GM12878 (cell line): ENCODE measurements around the gene YWHAH. TPM values are rescaled to one million over a fixed set of nuclear protein-coding genes. Genes with fewer than 3 reads are reported as not detected.

Experiments
- ATAC-seq: fragments of 200-7000 bp; cut with Tn5 transposase; 3 replicates; pipeline ENCODE4 v1.9.1; 2020; ENCODE audit warnings: mild to moderate bottlenecking, moderate library complexity
- BruUV-seq: library from RNA; stranded (reverse); fragments of 400-500 nt; replicated peaks from 2 replicates; lab custom pipeline; 2021; lab: Mats Ljungman, UMichigan
- CTCF ChIA-PET: fragments of 300-600 bp; sonication (Branson Sonifier 250); formaldehyde crosslinking; extraction: SDS; loops from one replicate; lab custom pipeline; 2021; ENCODE audit warnings: inconsistent platforms; lab: Yijun Ruan, JAX
- POLR2A ChIA-PET: fragments of 350-600 bp; formaldehyde crosslinking; extraction: SDS; loops from one replicate; lab custom pipeline; 2021; ENCODE audit warnings: inconsistent platforms; lab: Charles Lee
- RAD21 ChIA-PET: fragments of 300-600 bp; sonication (Branson Sonifier 250); formaldehyde crosslinking; loops from one replicate; lab custom pipeline; 2023; ENCODE audit warnings: antibody characterized with exemption; ENCODE audit not compliant: unreplicated experiment; lab: Charles Lee
- SMC1A ChIA-PET: fragments of 300-600 bp; sonication (Branson Sonifier 250); formaldehyde crosslinking; loops from one replicate; lab custom pipeline; 2023; ENCODE audit not compliant: unreplicated experiment, uncharacterized antibody; lab: Charles Lee
- DNase-seq: peaks from one replicate; pipeline ENCODE4 v3.0.0-alpha.2; 2011; ENCODE audit warnings: low read depth, low spot score
- FAIRE-seq: peaks from 3 replicates; lab custom pipeline; 2011; peaks lifted over from hg19 to GRCh38; lab: Jason Lieb, UNC
- H2AFZ ChIP-seq: 2 replicates; pipeline ENCODE4 v1.6.0; 2011; ENCODE audit warnings: low read depth, low read length, control low read depth; ENCODE audit not compliant: control insufficient read depth
- H3K27ac ChIP-seq: 2 replicates; pipeline ENCODE4 v1.5.1; 2011; ENCODE audit warnings: control low read depth; ENCODE audit not compliant: control insufficient read depth, insufficient read depth
- H3K27me3 ChIP-seq, 2 experiments: replicated peaks in 1 of 2; 2 replicates each; pipeline versions ENCODE4 v1.6.0 to v1.6.1; 2011; ENCODE audit warnings: low read length in 1 of 2; ENCODE audit not compliant: control insufficient read depth in 2 of 2, insufficient read depth in 2 of 2
- H3K36me3 ChIP-seq, 2 experiments: 2 replicates each; pipeline ENCODE4 v1.5.1; 2011; ENCODE audit warnings: low read length in 1 of 2; ENCODE audit not compliant: control insufficient read depth in 2 of 2, insufficient read depth in 2 of 2
- H3K4me1 ChIP-seq: 2 replicates; pipeline ENCODE4 v1.6.1; 2011; ENCODE audit warnings: mild to moderate bottlenecking, low read length, moderate library complexity, mixed read lengths; ENCODE audit not compliant: control insufficient read depth, insufficient read depth
- H3K4me2 ChIP-seq: 2 replicates; pipeline ENCODE4 v1.6.0; 2011; ENCODE audit warnings: control low read depth; ENCODE audit not compliant: control insufficient read depth, insufficient read depth
- H3K4me3 ChIP-seq: fragments of 200-600 bp; sonication (generic); 2 replicates; pipeline ENCODE4 v1.5.1; 2016
- H3K79me2 ChIP-seq: 2 replicates; pipeline ENCODE4 v1.6.0; 2011; ENCODE audit warnings: low read length; ENCODE audit not compliant: control insufficient read depth, insufficient read depth
- H3K9ac ChIP-seq: 2 replicates; pipeline ENCODE4 v1.8.0; 2011; ENCODE audit warnings: low read length, control low read depth, mixed read lengths; ENCODE audit not compliant: control insufficient read depth, insufficient read depth
- H3K9me3 ChIP-seq: replicated peaks from 3 replicates; pipeline ENCODE4 v1.5.1; 2011; ENCODE audit warnings: mild to moderate bottlenecking, low read length; ENCODE audit not compliant: control insufficient read depth, insufficient read depth
- H4K20me1 ChIP-seq: 2 replicates; pipeline ENCODE4 v1.6.0; 2011; ENCODE audit not compliant: control insufficient read depth, insufficient read depth
- BACH1 ChIP-seq: fragments of 450-650 bp; IDR thresholded peaks from 2 replicates; pipeline ENCODE4 v1.6.1; 2017; ENCODE audit warnings: mild to moderate bottlenecking, borderline replicate concordance
- CREM ChIP-seq: IDR thresholded peaks from 2 replicates; pipeline ENCODE4 v1.6.1; 2014; ENCODE audit warnings: antibody characterized with exemption, low read depth
- EED ChIP-seq: sonication (generic); IDR thresholded peaks from 2 replicates; pipeline ENCODE4 v1.6.1; 2016; ENCODE audit warnings: antibody characterized with exemption, low read depth
- GABPA ChIP-seq: IDR thresholded peaks from 2 replicates; pipeline ENCODE4 v1.6.1; 2014; ENCODE audit warnings: antibody characterized with exemption, low read depth, mild to moderate bottlenecking, inconsistent platforms
- GATAD2B ChIP-seq: fragments of 450-650 bp; conservative IDR thresholded peaks from 2 replicates; pipeline ENCODE4 v1.6.1; 2017; ENCODE audit warnings: low read depth, mild to moderate bottlenecking, moderate library complexity
- HSF1 ChIP-seq: fragments of 150-350 bp; IDR thresholded peaks from 2 replicates; pipeline ENCODE4 v1.6.1; 2014; ENCODE audit warnings: mild to moderate bottlenecking, low read depth, low read length
- IRF5 ChIP-seq: fragments of 450-650 bp; IDR thresholded peaks from 2 replicates; pipeline ENCODE4 v1.6.1; 2017; ENCODE audit warnings: borderline replicate concordance
- JUNB ChIP-seq: IDR thresholded peaks from 2 replicates; pipeline ENCODE4 v1.6.1; 2016; ENCODE audit warnings: antibody characterized with exemption, mild to moderate bottlenecking
- MEF2B ChIP-seq: fragments of 450-650 bp; IDR thresholded peaks from 2 replicates; pipeline ENCODE4 v1.6.1; 2018; ENCODE audit warnings: mild to moderate bottlenecking, moderate library complexity; ENCODE audit not compliant: partially characterized antibody, poor library complexity, severe bottlenecking
- NFXL1 ChIP-seq: fragments of 450-650 bp; IDR thresholded peaks from 2 replicates; pipeline ENCODE4 v1.6.1; 2017; ENCODE audit warnings: antibody characterized with exemption, mild to moderate bottlenecking, borderline replicate concordance
- NFYA ChIP-seq: IDR thresholded peaks from 2 replicates; pipeline ENCODE4 v1.6.1; 2011; ENCODE audit warnings: low read depth, mild to moderate bottlenecking, low read length, improper control_type of control experiment, borderline replicate concordance
- PAX5 ChIP-seq: IDR thresholded peaks from 2 replicates; pipeline ENCODE4 v1.6.1; 2011; ENCODE audit warnings: low read depth, low read length, borderline replicate concordance
- PAX8 ChIP-seq: fragments of 450-650 bp; IDR thresholded peaks from 2 replicates; pipeline ENCODE4 v1.6.1; 2017; ENCODE audit warnings: mild to moderate bottlenecking, moderate library complexity
- SIN3A ChIP-seq: IDR thresholded peaks from 2 replicates; pipeline ENCODE4 v1.6.1; 2012; ENCODE audit warnings: low read depth, low read length, improper control_type of control experiment
- SP1 ChIP-seq: IDR thresholded peaks from one replicate; pipeline ENCODE4 v1.6.1; 2011; ENCODE audit warnings: low read depth, low read length
- SREBF2 ChIP-seq: IDR thresholded peaks from 2 replicates; pipeline ENCODE4 v1.6.1; 2012; ENCODE audit warnings: mild to moderate bottlenecking, low read length
- STAT1 ChIP-seq: fragments of 450-650 bp; conservative IDR thresholded peaks from 2 replicates; pipeline ENCODE4 v1.6.1; 2014; ENCODE audit warnings: antibody characterized with exemption, mild to moderate bottlenecking
- SUZ12 ChIP-seq: fragments of 200-600 bp; sonication (generic); IDR thresholded peaks from one replicate; pipeline ENCODE4 v1.6.1; 2018; ENCODE audit warnings: antibody characterized with exemption, mild to moderate bottlenecking; ENCODE audit not compliant: unreplicated experiment
- ZZZ3 ChIP-seq: IDR thresholded peaks from 2 replicates; pipeline ENCODE4 v1.6.1; 2011; ENCODE audit warnings: low read depth; ENCODE audit not compliant: control insufficient read depth, insufficient read length
- WGBS: methylation state at CpG from one replicate; pipeline ENCODE4 v1.1.6; 2016; ENCODE audit warnings: low lambda C conversion rate; ENCODE audit not compliant: insufficient replicate concordance, insufficient coverage; ENCODE audit errors: missing lambda C conversion rate; 5-methylcytosine and 5-hydroxymethylcytosine counted together
- in situ Hi-C: fragments of 300-500 bp; cut with MboI; formaldehyde crosslinking; loops from 9 replicates; pipeline ENCODE4 v1.14.3; 2018; ENCODE audit warnings: mixed read lengths
- intact Hi-C: fragments of 100-400 bp; cut with micrococcal nuclease; formaldehyde crosslinking; loops from one replicate; pipeline ENCODE4 v1.14.2; 2022; ENCODE audit not compliant: unreplicated experiment
- polyA plus RNA-seq, 11 experiments: library from polyadenylated mRNA; depleted of rRNA in 4 of 11; unstranded in 6 of 11; stranded (reverse) in 5 of 11; fragments of >200 nt; fragmentation: Nextera tagmentation in 4 of 11; fragmentation: Illumina TruSeq in 1 of 11; extraction: Ambion mirVana in 4 of 11; extraction: Trizol in 1 of 11; gene quantifications; 1 replicate in 1 of 11; 2 replicates in 10 of 11; pipeline versions ENCODE4 v1.2.1 to v1.2.3, GENCODE V29; 2011 to 2016; ENCODE audit warnings: inconsistent platforms in 2 of 11, missing spikeins in 2 of 11, low read depth in 1 of 11
- total RNA-seq, 4 experiments: library from RNA; depleted of rRNA in 3 of 4; stranded (reverse); fragments of >200 nt in 3 of 4; fragmentation: Illumina TruSeq in 1 of 4; extraction: Trizol in 1 of 4; gene quantifications; 2 replicates each; pipeline versions ENCODE4 v1.2.1 to v1.2.3, GENCODE V29; 2013 to 2021

YWHAH gene
- total and polyA plus RNA-seq, 10 of the 15 experiments (the other 5 are each of a cell fraction or from before 2014, with no cell fraction given) = 34.2 to 197 (median 115) TPM

GRCh38 chr22:31906086-31906485 is 38.2 kb upstream of the YWHAH start:
- ATAC-seq = no peak
- DNase-seq = no peak
- Histone ChIP-seq H3K27me3 (no peaks in the 10 kb centered on the region), H3K36me3 (peaks cover 3 to 12% of the 10 kb centered on the region in 2 experiments; a peak in 3 of 4 replicates), H3K79me2 (no peaks in the 10 kb centered on the region), H3K4me2 (no peak overlapping the region), H3K4me1 (no peaks in the 10 kb centered on the region), H3K4me3 (no peak overlapping the region), H2AFZ (no peak overlapping the region), H3K9me3 (no peaks in the 10 kb centered on the region), H4K20me1 (no peaks in the 10 kb centered on the region), H3K9ac (no peak overlapping the region), H3K27ac (no peak overlapping the region)
- POLR2A ChIA-PET = no interaction called here
- in situ Hi-C loops (no loop called here), intact Hi-C loops (no loop called here)
- SMC1A ChIA-PET = no interaction called here
- CTCF ChIA-PET = no interaction called here
- FAIRE-seq = no peak
- TF ChIP-seq IRF5 = no peak
- no peak for TF ChIP-seq HSF1
- TF ChIP-seq ZZZ3 = no peak
- no peak for TF ChIP-seq STAT1
- no peak for TF ChIP-seq CREM
- no peak for TF ChIP-seq SREBF2
- no peak for TF ChIP-seq SUZ12
- no peak for TF ChIP-seq PAX5
- TF ChIP-seq SIN3A = no peak
- no peak for TF ChIP-seq NFYA
- TF ChIP-seq GATAD2B = no peak
- TF ChIP-seq GABPA = no peak
- TF ChIP-seq BACH1 = no peak
- no peak for TF ChIP-seq EED
- no peak for TF ChIP-seq NFXL1
- TF ChIP-seq MEF2B = no peak
- no peak for TF ChIP-seq PAX8
- no peak for TF ChIP-seq SP1
- no peak for TF ChIP-seq JUNB
- no TSS peak for BruUV-seq
- RAD21 ChIA-PET = no interaction called here
- WGBS = 97% methylated on average over 16 of the region's 16 CpGs
